Measurements from ENCODE around the gene RHOU.

DNA sequence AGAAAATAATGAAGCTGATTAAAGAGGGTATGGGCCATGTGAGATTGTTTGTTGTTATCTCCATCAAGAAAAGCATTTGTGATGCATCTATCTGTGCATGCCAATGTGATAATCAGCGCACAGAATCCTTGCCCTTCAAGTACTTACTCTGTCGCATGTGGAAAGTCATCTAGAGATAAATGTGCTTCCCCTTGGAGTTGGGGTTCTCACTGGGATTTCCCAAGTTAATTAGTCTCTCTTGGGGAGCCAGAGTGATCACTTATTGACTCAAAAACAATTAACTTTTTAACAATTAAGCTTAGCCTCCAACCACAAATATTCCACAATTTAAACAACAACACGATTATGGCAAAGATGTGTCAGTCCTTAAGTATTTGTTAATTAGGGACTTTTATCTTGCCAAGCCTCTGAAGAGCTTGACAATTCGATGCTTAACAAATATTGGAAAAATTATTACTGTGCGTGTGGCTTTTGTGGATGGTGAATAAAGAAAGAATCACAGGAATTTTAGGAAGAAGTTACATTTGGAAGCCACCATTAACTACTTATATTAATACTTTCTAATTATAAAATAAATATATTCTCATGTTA is 17.5 kb downstream of the RHOU start:
- TF ChIP-seq POLR2AphosphoS5 (IDR thresholded peaks at IDR 0.05; ENCODE audit: low read depth, low read length), result no peak
- TF ChIP-seq, protein P1, sequence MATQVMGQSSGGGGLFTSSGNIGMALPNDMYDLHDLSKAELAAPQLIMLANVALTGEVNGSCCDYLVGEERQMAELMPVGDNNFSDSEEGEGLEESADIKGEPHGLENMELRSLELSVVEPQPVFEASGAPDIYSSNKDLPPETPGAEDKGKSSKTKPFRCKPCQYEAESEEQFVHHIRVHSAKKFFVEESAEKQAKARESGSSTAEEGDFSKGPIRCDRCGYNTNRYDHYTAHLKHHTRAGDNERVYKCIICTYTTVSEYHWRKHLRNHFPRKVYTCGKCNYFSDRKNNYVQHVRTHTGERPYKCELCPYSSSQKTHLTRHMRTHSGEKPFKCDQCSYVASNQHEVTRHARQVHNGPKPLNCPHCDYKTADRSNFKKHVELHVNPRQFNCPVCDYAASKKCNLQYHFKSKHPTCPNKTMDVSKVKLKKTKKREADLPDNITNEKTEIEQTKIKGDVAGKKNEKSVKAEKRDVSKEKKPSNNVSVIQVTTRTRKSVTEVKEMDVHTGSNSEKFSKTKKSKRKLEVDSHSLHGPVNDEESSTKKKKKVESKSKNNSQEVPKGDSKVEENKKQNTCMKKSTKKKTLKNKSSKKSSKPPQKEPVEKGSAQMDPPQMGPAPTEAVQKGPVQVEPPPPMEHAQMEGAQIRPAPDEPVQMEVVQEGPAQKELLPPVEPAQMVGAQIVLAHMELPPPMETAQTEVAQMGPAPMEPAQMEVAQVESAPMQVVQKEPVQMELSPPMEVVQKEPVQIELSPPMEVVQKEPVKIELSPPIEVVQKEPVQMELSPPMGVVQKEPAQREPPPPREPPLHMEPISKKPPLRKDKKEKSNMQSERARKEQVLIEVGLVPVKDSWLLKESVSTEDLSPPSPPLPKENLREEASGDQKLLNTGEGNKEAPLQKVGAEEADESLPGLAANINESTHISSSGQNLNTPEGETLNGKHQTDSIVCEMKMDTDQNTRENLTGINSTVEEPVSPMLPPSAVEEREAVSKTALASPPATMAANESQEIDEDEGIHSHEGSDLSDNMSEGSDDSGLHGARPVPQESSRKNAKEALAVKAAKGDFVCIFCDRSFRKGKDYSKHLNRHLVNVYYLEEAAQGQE (IDR thresholded peaks at IDR 0.05; ENCODE audit: insufficient read depth in 1 of 2, low read depth in 2 of 2, low read length in 2 of 2), result no peak

Data from PFSK-1 (cell line).